ENCODE measurements around the gene SNX27.

DNA sequence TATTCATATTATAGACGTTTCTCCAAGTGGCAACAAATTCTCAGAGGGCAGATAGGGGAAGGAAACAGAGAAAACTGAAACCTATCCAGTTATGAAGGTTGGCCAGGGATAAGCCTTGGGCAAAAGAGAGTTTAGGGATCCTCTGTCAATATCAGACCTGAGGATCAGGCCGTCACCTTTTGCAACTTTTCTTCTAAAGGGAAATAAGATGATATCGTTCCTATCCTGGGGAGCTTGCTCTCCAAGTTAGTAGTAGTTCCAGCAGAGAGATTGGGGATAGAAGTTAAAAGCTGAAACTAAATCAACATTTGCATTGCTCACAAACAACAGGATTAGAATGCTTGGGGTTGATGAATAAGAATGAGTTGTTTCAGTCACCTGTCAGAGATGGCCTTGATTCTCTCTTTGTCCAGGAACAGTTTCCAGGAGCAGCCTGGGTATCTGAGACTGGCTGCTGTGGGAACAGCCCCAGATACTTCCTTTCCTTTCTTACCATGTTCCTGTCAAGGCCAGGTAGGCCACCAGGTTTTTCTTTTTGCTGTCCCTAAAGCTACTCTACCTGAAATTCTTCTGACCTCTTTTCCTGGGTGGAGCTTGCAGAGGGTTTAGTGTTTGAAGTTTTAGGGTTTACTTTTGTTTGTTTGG lies 112.0 kb downstream of the SNX27 start:
- TF ChIP-seq FOXK2 (IDR thresholded peaks at IDR 0.05): no peak
- TF ChIP-seq FOXM1 (IDR thresholded peaks at IDR 0.05; ENCODE audit: borderline replicate concordance): no peak
- TF ChIP-seq CTBP1 (IDR thresholded peaks at IDR 0.05; ENCODE audit: borderline replicate concordance): no peak
- TF ChIP-seq FOXA1 (IDR thresholded peaks at IDR 0.05): no peak
- no peak for TF ChIP-seq BHLHE40 (IDR thresholded peaks at IDR 0.05; ENCODE audit: borderline replicate concordance)
- TF ChIP-seq, protein P1, sequence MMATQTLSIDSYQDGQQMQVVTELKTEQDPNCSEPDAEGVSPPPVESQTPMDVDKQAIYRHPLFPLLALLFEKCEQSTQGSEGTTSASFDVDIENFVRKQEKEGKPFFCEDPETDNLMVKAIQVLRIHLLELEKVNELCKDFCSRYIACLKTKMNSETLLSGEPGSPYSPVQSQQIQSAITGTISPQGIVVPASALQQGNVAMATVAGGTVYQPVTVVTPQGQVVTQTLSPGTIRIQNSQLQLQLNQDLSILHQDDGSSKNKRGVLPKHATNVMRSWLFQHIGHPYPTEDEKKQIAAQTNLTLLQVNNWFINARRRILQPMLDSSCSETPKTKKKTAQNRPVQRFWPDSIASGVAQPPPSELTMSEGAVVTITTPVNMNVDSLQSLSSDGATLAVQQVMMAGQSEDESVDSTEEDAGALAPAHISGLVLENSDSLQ (IDR thresholded peaks at IDR 0.05): no peak
- TF ChIP-seq SUZ12 (IDR thresholded peaks at IDR 0.05): no peak
- no peak for TF ChIP-seq ZNF384 (IDR thresholded peaks at IDR 0.05)
